GM10847 (cell line): ENCODE data around the gene FOXA1.

ENCODE experiments used
- POLR2A ChIP-seq: IDR thresholded peaks from 2 replicates; pipeline ENCODE4 v1.6.1; 2011; ENCODE audit not compliant: insufficient read length; ENCODE audit errors: extremely low read depth

FOXA1 gene

GRCh38 chr14:37596790-37597472 lies 1.9 kb upstream of the FOXA1 start:
- TF ChIP-seq POLR2A = no peak

GRCh38 chr14:37595809-37596621 lies 966 bp upstream of the FOXA1 start:
- no peak for TF ChIP-seq POLR2A

- no peak for TF ChIP-seq POLR2A
Measured at GRCh38 chr14:37594238-37594970, 645 bp downstream of the FOXA1 start.

GRCh38 chr14:37593511-37594237 lies 1.4 kb downstream of the FOXA1 start:
- no peak for TF ChIP-seq POLR2A

- TF ChIP-seq POLR2A = no peak
Measured at GRCh38 chr14:37592482-37593408, 2.3 kb downstream of the FOXA1 start.

- TF ChIP-seq POLR2A = no peak
Measured at GRCh38 chr14:37591941-37592481, 3.0 kb downstream of the FOXA1 start.

- no peak for TF ChIP-seq POLR2A
Measured at GRCh38 chr14:37591311-37591940, 3.6 kb downstream of the FOXA1 start.

- no peak for TF ChIP-seq POLR2A
Measured at GRCh38 chr14:37590428-37591139, 4.5 kb downstream of the FOXA1 start.

GRCh38 chr14:37589715-37590427 lies 5.2 kb downstream of the FOXA1 start:
- TF ChIP-seq POLR2A = no peak

GRCh38 chr14:37588956-37589714 lies 5.9 kb downstream of the FOXA1 start:
- TF ChIP-seq POLR2A = no peak

GRCh38 chr14:37588667-37588955 lies 6.4 kb downstream of the FOXA1 start:
- no peak for TF ChIP-seq POLR2A
